Measurements from ENCODE around the gene DNAL4.

The DNAL4 gene

DNA sequence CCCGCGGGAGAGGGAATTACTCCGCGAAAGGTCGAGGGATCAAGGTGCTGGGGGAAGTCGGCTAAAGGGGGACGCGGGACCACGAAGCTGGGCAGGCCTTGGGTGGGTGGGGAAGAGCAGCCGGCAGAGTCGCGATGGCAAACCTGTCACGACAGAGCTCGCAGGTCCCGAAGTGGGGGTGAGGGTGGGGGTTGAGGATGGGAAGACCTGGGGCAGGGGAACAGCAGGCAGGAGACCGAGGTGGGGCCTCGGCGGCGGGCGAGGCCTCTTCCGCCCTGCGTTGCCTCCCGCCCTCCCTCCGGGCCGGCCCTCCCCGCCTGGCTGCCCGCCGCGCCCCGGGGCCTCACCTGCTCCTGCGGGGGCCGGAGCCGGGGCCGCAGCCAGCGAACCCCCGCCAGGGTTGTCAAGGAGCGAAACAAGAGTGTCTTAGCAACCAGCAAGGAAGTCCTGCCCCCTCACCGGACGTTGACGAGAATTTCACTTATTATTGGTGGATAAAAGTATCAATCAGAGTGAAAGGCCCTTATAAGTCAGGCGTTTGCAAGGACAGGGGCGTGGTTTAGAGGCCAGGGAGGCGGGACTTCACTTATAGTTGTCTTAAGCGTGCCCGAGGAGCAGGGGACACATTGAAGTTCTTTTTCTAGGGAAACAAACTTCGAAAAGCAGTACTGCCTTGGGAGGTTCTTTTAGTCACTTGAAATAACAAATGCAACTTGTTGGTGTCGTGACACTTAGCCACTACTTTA is at the start of gene DNAL4:
TSS of gene DNAL4 (minus strand) at position 423 of the 746 bp plus-strand sequence. CDS start 11,412 bp downstream, outside the sequence.
- peak; percentile 87 to 97 for DNase-seq

DNA sequence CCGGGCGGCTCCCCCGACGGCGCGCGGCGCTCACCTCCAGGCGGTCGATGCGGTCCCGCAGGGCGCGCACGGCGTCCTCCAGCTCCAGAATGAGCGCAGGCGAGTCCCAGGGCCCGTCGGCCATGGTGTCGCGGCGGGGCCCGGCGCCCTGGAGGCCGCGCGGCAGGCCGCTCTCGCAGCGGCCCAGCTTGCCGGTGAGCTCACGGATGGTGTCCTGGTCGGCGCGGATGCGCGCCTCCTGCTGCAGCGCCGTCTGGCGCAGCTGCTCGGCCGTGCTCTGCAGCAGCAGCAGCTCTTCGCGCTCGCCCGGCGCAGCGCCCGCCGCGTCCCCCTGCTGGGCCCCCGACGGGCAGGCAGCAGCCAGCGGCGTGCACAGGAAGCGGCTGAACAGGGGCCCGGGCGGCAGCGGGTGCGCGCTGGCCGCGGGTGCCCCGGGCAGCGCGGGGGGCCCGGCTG is 49.3 kb upstream of the DNAL4 start:
- DNase-seq: peak; percentile 45 to 49

DNA sequence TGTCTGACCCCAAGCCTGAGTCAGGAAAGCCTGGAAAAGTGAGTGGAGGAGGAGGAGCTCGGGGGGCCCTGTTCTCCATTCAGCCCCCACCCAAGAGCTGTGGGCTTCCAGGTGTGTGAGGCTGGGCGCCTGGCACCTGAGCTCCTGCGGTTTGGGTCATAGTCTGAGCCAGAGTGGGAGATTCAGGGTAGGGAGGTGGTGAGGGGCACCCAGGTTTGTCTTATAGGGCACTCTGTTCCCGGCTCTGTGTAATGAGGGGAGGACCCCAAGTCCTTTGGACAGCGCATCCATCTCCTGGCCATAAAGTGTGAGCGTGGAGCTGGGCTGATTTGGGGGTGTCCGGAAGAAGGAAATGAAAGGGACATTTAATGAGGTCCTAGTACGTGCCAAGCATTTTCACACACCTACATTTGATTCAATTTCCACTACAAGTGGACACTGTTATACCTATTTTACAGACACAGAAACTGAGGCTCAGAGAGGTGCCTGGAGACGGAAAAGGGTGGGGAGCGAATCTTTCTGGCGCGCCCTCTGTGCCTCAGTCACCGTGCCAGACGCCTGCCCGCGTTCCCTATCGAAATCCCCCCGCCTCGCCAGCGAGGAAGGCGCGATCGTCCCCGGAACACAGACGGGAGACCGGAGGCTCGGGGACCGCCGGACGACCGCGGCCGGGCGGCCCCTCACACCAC is 48.7 kb upstream of the DNAL4 start:
- DNase-seq: no peak

GRCh38 chr22:38841635-38842034 is 47.7 kb upstream of the DNAL4 start:
- no peak for DNase-seq

DNA sequence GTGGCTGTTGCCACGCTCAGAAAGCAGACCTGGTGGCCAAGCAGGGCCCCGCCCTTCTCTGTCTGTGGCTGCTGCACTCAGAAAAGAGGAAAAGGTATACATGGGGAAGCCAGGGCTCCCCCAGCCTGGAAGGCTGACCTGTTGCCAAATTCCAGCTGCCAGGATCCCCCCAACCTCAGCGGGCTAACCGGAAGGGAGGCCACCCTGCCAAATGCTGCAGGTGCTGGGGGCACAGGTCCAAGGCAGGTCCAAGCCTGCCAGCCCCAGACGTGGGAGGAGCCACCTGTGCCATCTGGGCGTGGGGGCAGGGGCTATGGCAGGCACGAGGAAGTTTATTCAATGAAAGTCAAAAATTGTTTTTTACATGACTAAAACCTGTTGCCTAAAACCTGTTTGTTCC is 47.3 kb upstream of the DNAL4 start:
- no peak for DNase-seq

DNA sequence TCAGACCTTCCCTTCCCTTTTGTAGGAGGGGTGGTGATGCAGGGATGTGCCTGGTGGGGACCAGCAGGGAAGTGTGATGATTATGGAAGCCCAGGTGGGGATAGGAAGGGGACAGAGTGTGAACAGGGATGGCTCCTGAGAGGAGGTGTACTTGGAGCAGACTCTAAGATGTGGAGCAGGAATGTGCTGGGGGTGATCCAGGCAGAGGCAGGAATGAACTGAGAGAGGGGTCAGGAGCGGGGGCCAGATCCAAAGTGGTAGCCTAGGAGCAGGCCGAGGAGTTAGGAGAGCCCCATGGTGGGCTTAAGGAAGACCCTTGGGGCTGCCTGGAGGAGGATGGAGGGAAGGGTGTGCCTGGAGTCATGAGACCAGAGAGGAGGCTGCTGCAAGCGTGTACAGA is 46.2 kb upstream of the DNAL4 start:
- DNase-seq: no peak

DNA sequence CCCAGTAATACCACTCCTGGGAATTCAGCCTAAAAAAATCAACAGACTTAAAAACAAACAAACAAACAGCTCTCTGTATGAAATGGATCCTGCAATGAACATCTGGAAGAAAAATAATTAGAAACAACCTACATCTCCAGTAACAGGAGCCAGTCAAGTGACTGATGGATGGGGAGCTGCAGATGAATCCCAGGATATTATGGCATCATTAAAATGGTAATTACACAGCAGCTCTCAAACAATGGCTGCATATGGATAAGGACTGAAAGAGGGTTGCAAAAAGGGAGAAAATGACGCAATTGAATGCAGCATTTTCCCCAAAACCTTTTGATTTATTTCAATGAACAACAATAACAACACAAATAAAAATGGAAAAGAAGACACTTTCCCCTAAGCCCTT is 45.7 kb upstream of the DNAL4 start:
- no peak for DNase-seq

DNA sequence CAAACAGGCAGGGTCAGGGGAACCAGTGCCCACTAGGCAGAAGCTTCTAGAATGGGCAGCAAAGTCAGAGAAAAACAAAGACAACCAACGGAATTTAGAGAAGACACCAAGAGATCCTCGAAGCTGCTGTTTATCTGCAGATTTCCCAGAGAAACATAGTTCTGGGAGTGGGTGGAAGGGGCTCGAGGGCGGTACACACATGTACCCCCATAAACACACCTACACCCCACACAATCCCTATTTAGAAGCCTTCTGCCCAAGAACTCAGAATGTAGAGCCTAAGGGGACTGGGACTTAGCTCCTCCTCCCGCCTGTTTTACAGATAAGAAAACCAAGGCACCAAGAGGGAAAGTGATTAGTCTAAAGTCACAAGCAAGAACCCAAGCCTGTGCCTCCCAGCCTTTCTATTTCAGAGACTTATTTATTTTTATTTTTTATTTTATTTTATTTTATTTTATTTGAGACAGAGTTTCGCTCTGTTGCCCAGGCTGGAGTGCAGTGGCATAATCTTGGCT is 43.5 kb upstream of the DNAL4 start:
- no peak for DNase-seq

- DNase-seq: no peak
Observed at GRCh38 chr22:38835888-38836301, 42.0 kb upstream of the DNAL4 start.

- no peak for DNase-seq
Observed at GRCh38 chr22:38834991-38835390, 41.0 kb upstream of the DNAL4 start.

DNA sequence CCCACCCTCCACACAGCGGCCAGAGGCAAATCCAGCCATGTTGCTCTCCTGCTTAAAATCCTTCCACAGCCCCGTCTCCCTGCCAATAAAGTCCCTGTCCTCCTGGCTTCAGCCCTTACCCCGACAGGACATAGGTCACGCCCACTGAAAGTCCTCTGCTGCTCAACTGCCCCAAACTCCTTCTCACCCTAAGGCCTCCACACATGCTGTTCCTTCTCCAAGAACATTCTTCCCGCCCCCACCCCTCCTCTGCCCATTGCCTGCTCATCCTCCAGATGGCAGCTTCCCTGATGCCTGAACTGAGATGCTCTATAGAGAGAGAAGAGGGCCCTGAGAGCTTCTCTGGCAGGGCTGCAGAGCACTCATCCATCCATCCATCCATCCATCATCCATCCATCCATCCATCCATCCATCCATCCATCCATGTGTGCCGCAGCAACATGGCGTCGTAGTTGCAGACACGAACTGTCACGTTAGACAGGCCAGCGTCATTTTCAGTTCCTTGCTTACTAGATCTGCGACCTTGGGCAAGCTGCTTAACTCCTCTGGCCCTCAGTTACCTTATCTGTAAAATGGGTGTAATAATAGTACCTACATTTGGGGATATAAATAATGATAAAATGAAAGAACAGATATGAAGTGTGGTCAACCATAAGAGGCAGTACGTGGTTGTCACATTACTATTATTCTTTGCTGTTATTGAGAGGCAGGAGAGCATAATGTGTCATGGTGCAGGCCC is 40.4 kb upstream of the DNAL4 start:
- no peak for DNase-seq

DNA sequence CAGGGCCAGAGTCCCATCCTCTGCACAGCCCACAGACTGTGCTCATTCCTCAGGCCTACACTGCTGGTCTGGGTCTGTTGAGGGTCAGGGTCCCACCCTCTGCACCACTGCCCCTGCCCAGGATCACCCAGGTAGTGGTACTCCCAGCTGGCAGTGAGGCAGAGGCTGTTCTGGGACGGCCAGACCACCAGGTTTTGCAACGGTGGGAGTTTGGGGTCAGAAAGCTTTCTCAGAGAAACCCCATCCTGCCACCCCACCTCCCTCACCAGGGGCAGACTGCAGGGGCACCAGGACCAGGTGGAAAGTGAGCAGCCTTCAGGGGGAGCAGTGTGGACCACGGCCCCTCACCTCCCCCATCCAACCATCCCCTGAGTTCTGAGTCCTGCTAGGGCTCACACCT is 39.1 kb upstream of the DNAL4 start:
- DNase-seq: no peak

- peak in 1 of 2 donors; percentile 52 for DNase-seq
Observed at GRCh38 chr22:38832005-38832978, 38.3 kb upstream of the DNAL4 start.

- no peak for DNase-seq
Observed at GRCh38 chr22:38831166-38831945, 37.4 kb upstream of the DNAL4 start.

DNA sequence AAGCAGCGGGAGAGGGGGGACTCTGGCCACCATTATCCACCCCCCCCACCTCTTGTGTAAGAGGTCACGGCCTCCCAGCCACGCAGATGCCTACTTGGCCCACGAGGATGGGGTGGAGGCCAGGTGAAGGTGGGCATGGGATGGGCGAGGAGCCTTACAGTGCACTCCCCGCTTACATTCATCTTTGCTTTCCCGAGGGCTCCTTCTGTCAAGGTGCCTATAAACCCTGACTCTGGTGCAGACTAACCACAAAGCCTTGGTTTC is 36.8 kb upstream of the DNAL4 start:
- no peak for DNase-seq

DNA sequence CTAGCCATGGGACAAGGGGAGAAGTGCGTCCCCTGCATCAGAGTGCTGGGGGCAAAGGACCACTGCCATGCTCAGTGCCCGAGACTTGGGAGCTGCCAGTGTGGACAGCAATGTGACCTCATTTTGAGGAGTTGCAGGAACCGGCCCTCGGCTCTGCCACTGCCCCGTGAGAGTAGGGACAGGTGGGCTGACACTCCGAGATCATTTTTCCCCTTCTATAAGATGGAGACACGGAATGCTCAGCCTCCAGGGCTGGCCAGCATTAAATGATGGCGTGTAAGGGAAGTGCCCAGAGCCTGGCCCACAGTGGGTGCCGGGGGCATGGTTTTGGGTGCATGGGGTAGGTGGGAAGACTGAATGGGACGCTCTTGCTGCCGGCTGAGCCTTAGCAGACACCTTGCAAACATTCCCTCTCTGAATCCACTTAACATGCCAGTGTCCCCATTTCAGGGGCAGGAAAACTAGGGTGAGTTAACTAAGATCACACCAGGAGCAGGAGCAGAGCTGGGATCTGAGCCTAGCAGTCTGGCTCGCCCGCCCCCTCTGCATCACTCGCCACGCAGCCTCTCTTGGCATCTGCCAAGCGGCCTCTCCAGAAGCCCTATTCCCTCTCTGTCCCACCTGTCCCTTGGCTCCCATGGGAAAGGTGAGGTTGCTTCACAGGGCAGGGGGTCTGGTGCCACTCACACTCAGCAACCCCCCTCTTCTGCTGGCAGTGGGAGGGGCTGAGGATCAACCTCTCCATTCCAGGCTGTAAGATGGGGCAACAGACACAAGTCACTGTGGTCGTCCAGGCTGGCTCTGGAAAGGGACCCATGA is 36.3 kb upstream of the DNAL4 start:
- no peak for DNase-seq

GRCh38 chr22:38829485-38829884 is 35.5 kb upstream of the DNAL4 start:
- DNase-seq: no peak

DNA sequence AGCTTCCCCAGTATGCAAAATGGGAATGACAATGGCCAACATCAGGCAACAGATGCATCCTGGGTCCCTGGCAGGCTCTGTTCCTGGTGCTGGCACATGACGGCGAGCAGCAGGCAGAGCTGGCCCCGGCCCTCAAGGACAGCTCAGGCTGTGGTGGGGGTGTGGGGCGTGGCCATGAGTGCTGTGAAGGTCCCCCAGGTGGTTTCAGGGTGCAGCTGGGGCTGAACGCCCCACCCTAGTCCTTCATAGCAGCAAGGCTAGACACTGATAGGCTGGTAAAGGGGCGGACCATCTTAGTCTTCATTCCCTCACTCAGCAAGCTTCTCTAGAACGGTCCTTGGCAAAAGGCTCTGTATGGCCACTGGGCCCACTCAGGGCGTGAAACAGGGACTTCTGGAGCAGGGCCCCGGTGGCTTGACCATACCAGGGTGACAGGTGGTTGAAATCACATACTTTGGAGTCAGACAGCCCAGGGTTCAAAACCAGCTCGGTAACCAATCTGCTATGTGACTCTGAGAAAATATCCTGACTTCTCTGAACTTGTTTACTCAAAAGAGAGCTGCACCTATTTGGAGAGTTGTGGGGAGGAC is 34.8 kb upstream of the DNAL4 start:
- no peak for DNase-seq

DNA sequence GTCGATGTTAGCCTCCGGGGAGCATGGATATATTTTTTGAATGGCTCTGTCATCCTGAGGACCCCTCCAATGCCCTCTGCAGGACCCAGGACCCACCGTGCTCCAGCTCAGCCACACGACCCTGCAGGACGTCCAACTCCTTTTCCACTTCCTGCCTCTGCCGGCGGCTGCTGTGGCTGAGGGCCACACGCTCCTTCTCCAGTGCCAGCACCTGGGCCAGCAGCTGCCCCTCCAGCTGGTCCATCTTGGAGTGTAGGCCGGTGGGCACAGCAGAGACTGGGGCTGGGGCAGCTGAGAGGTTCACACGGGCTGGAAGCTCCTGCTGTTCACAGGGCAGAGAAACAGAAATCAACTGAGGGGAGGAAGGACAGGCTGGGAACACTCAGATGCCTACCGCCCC is 34.2 kb upstream of the DNAL4 start:
- no peak for DNase-seq

- no peak for DNase-seq
Observed at GRCh38 chr22:38827510-38827909, 33.6 kb upstream of the DNAL4 start.

All from hippocampal formation (tissue), 2 donors.